GM18867 (cell line): ENCODE data around the gene DISC1.
"Not testable (repeated sequence)": the region's sequence is repeated elsewhere in the genome, so short reads cannot be mapped to it uniquely, and the experiment has no call there.

ENCODE experiments used
- ATAC-seq: cut with Tn5 transposase; IDR thresholded peaks from one replicate; pipeline ENCODE4 v1.9.1; 2021; ENCODE audit warnings: mild to moderate bottlenecking, moderate library complexity; ENCODE audit not compliant: unreplicated experiment

DISC1 gene

GRCh38 chr1:231634323-231635013, 7.9 kb downstream of the DISC1 start:
- no peak for ATAC-seq

DNA sequence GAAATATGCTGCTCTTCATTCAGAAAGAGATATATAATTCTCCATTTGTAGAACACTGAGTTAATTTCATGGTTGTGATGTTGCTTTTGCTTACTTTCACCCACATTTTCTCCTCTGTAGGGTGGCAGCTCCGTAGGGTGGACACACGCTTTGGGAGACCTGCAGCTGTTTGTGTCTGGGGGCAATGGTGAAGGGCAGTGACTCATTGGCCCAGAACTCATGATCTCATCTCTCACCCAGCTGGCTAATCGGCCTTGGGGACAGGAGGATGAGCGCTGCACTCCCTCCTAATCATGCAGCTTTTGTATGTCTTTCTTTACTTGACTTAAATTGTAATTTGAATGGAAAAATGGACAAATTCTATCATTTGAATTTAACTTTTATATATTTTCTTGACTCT, 9.6 kb downstream of the DISC1 start:
- ATAC-seq: no peak

- ATAC-seq: not testable (repeated sequence)
These were observed 10.3 kb downstream of the DISC1 start for GRCh38 chr1:231636922-231637321.

GRCh38 chr1:231638647-231639046, 12.1 kb downstream of the DISC1 start:
- ATAC-seq: no peak

- no peak for ATAC-seq
These were observed 13.2 kb downstream of the DISC1 start for GRCh38 chr1:231639819-231640218.

DNA sequence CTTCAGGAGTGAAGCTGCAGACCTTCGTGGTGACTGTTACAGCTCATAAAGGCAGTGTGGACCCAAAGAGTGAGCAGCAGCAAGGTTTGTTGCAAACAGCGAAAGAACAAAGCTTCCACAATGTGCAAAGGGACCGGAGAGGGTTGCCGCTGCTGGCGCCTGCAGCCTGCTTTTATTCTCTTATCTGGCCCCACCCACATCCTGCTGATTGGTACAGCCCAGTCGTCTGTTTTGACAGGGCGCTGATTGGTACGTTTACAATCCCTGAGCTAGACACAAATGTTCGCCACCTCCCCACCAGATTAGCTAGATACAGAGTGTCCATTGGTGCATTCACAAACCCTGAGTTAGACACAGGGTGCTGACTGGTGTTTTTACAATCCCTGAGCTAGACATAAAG, 14.9 kb downstream of the DISC1 start:
- not testable (repeated sequence) for ATAC-seq

DNA sequence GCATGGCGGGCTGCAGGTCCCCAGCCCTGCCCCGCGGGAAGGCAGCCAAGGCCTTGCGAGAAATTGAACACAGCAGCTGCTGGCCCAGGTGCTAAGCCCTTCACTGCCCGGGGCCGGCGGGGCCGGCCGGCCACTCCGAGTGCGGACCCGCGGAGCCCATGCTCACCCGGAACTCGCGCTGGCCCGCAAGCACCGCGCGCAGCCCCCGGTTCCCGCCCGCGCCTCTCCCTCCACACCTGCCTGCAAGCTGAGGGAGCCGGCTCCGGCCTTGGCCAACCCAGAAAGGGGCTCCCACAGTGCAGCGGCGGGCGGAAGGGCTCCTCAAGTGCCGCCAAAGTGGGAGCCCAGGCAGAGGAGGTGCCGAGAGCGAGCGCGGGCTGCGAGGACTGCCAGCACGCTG, 15.5 kb downstream of the DISC1 start:
- not testable (repeated sequence) for ATAC-seq

DNA sequence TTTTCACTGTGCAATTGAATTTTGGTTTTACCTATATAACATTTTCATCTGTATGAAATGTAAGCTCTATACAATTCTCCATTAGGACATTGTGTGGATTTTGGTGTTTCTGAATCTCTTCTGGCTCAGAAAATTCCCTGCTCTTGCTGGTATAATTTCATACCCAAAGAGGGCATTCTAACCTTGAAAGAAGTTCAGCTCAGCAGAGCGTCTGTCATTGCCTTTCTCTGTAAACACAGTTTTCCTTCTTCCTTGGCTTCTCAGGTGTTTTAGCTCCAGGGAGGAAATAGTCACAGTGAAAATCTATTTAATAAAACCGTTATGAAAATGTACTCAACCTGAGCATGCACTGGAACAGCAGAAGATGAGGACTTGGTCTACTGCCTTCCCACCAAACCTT, 16.0 kb downstream of the DISC1 start:
- no peak for ATAC-seq

GRCh38 chr1:231643071-231643934, 16.7 kb downstream of the DISC1 start:
- ATAC-seq: no peak

DNA sequence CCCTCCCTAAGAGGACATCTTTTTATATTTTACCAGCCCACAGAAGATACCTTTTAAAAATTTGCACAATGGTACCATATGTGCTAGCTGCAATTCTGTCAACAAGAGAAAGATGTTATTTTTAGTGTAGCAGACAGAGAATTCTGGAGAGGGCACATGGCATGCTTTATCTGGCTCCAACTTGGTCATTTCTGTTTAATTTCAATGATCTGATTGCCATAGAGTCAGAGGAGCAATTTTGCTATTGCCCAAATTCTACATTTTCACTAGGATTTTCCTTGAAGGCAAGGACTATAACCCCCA, 17.3 kb downstream of the DISC1 start:
- ATAC-seq: no peak

- ATAC-seq: not testable (repeated sequence)
These were observed 19.0 kb downstream of the DISC1 start for GRCh38 chr1:231645634-231646033.

DNA sequence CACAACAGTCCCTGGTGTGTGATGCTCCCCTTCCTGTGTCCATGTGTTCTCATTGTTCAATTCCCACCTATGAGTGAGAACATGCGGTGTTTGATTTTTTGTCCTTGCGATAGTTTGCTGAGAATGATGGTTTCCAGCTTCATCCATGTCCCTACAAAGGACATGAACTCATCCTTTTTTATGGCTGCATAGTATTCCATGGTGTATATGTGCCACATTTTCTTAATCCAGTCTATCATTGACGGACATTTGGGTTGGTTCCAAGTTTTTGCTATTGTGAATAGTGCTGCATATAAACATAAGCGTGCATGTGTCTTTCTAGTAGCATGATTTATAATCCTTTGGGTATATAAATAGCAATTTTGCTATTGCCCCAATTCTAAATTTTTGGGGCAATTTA, 19.6 kb downstream of the DISC1 start:
- not testable (repeated sequence) for ATAC-seq

- not testable (repeated sequence) for ATAC-seq
These were observed 25.2 kb downstream of the DISC1 start for GRCh38 chr1:231651621-231652260.

GRCh38 chr1:231653632-231654031, 27.0 kb downstream of the DISC1 start:
- ATAC-seq: no peak

GRCh38 chr1:231656741-231657140, 30.2 kb downstream of the DISC1 start:
- no peak for ATAC-seq

DNA sequence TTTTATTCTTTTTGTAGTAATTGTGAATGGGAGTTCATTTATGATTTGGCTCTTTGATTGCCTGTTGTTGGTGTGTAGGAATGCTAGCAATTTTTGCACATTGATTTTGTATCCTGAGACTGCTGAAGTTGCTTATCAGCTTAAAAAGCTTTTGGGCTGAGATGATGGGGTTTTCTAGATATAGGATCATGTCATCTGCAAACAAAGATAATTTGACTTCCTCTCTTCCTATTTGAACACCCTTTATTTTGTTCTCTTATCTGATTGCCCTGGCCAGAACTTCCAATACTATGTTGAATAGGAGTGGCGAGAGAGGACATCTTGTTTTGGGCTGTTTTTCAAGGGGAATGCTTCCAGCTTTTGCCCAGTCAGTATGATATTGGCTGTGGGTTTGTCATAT, 31.6 kb downstream of the DISC1 start:
- ATAC-seq: not testable (repeated sequence)

DNA sequence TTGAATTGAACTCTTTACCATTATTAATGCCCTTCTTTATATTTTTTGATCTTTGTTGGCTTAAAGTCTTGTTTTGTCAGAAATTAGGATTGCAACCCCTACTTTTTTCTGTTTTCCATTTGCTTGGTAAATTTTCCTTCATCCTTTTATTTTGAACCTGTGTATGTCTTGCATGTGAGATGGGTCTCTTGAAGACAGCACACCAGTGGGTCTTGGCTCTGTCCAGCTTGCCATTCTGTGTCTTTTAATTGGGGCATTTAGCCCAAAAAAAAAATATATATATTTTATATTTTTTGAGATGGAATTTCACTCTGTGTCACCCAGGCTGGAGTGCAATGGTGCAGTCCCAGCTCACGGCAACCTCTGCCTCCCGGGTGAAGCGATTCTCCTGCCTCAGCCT, 33.6 kb downstream of the DISC1 start:
- no peak for ATAC-seq

- no peak for ATAC-seq
These were observed 36.7 kb downstream of the DISC1 start for GRCh38 chr1:231663211-231663792.

GRCh38 chr1:231665101-231665500, 38.5 kb downstream of the DISC1 start:
- no peak for ATAC-seq

DNA sequence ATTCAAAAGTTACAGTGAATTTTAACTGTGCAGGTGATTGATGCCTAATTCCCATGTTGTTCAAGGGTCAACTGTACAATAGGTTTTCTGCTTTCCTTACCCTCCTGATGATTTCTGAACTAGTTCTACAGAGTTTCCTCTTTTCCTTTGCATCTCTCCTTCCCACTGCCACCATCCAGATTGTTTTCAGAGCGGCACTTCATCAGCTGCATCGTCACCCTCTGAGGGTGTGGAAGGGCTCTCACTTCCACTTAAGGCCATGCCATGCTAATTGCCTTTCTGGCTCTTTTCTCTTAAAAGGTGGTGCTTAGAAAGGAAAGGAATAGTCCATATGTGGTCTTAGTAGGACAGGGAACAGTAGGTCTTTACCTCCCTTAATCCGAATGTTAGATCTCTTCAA, 39.1 kb downstream of the DISC1 start:
- no peak for ATAC-seq

GRCh38 chr1:231666220-231666936, 39.8 kb downstream of the DISC1 start:
- no peak for ATAC-seq
